ENCODE data around the gene PPA2. TPM values are rescaled to one million over a fixed set of nuclear protein-coding genes. Genes with fewer than 3 reads are reported as not detected.

The PPA2 gene
- total RNA-seq, 1 experiment from 2014 or later = 76.4 TPM

- no peak overlapping the region for H3K4me2 ChIP-seq (ENCODE audit: insufficient read depth, insufficient read length, low read length)
- no peak overlapping the region for H2BK20ac ChIP-seq (ENCODE audit: low read depth, low read length, poor library complexity, severe bottlenecking)
- H3K9ac ChIP-seq (ENCODE audit: extremely low read depth, insufficient read length, low read length) = no peak overlapping the region
- DNase-seq = no peak
- no peaks in the 10 kb centered on the region for H3K9me3 ChIP-seq (ENCODE audit: control insufficient read depth, low read depth, low read length)
- H4K20me1 ChIP-seq (ENCODE audit: control insufficient read depth, insufficient read depth, insufficient read length) = no peaks in the 10 kb centered on the region
- Mint-ChIP-seq H3K27ac (no peak overlapping the region), H3K4me1 (peaks cover 2 to 7% of the 10 kb centered on the region in 2 experiments; a peak in 3 of 4 replicates), H3K9me3 (no peaks in the 10 kb centered on the region), H3K27me3 (ENCODE audit: low read depth) (peaks cover 2% of the 10 kb centered on the region; the same call in 1 of the 2 replicates), H3K36me3 (ENCODE audit: insufficient read depth in 1 of 3, low read depth in 3 of 3) (no peaks in the 10 kb centered on the region; a peak in 1 of 7 replicates), H3K4me3 (no peak overlapping the region)
- no peak overlapping the region for H2BK12ac ChIP-seq (ENCODE audit: insufficient read length, low read depth, low read length)
- no peaks in the 10 kb centered on the region for H3K79me1 ChIP-seq (ENCODE audit: insufficient read depth, low read depth, low read length, poor library complexity, severe bottlenecking)
- H3T11ph ChIP-seq (ENCODE audit: low read length) = no peak overlapping the region
- no peak overlapping the region for H2BK120ac ChIP-seq (ENCODE audit: low read depth, low read length, poor library complexity, severe bottlenecking)
- H3K27ac ChIP-seq (ENCODE audit: insufficient read length, low read depth, low read length) = no peak overlapping the region
- no peak overlapping the region for H4K8ac ChIP-seq (replicated peaks; ENCODE audit: insufficient read length, low read depth, low read length)
- H2BK15ac ChIP-seq (ENCODE audit: low read depth, low read length) = no peak overlapping the region
- no peak overlapping the region for H2AFZ ChIP-seq (ENCODE audit: low read length)
- no peaks in the 10 kb centered on the region for H3K27me3 ChIP-seq (ENCODE audit: insufficient read depth, low read length)
- no peak for TF ChIP-seq CTCF (conservative IDR thresholded peaks at IDR 0.05)
- no peak overlapping the region for H2BK5ac ChIP-seq (ENCODE audit: insufficient read length, low read length)
- H4K5ac ChIP-seq (ENCODE audit: insufficient read length, low read depth, low read length) = no peak overlapping the region
- H3K23me2 ChIP-seq (ENCODE audit: insufficient read length, low read depth, low read length, poor library complexity, severe bottlenecking) = no peaks in the 10 kb centered on the region
- H3K23ac ChIP-seq (ENCODE audit: insufficient read length, low read depth, low read length) = no peak overlapping the region
- H3K79me2 ChIP-seq (ENCODE audit: insufficient read depth, low read length) = no peaks in the 10 kb centered on the region
- no peak overlapping the region for H3K18ac ChIP-seq (ENCODE audit: insufficient read length, low read depth, low read length)
- H3K56ac ChIP-seq (ENCODE audit: insufficient read length, low read depth, low read length) = no peak overlapping the region
- H4K91ac ChIP-seq (ENCODE audit: insufficient read length, low read depth, low read length) = no peak overlapping the region
- no peaks in the 10 kb centered on the region; the same call in 1 of the 2 replicates for H3K4me1 ChIP-seq (ENCODE audit: insufficient read depth, low read length)
- no peak overlapping the region for H3K14ac ChIP-seq (ENCODE audit: insufficient read depth, low read length)
- no peak overlapping the region for H2AK5ac ChIP-seq (ENCODE audit: insufficient read length, low read length)
- no peak overlapping the region for H3K4ac ChIP-seq (ENCODE audit: low read depth, low read length)
Measured at GRCh38 chr4:105327956-105328355, 145.9 kb downstream of the PPA2 start.

All from H9 (cell line).